AG04450 (cell line): ENCODE measurements around the gene IGSF22. TPM values are rescaled to one million over a fixed set of nuclear protein-coding genes. Genes with fewer than 3 reads are reported as not detected.
A peak's percentile ranks its signal among the peaks of the same experiment; 100 is the strongest.

Source experiments
- CTCF ChIA-PET: fragments of 300-600, 350-600 bp; formaldehyde crosslinking; extraction: SDS; loops from one replicate; lab custom pipeline; 2022; ENCODE audit warnings: antibody characterized with exemption, inconsistent platforms; lab: Charles Lee
- POLR2A ChIA-PET: fragments of 350-600 bp; formaldehyde crosslinking; extraction: SDS; loops from one replicate; lab custom pipeline; 2021; ENCODE audit warnings: antibody characterized with exemption, inconsistent platforms; lab: Yijun Ruan, JAX
- DNase-seq: peaks from one replicate; pipeline ENCODE4 v3.0.0-alpha.2; 2011; ENCODE audit warnings: low read depth, low spot score
- H3K27ac ChIP-seq: one replicate; pipeline ENCODE4 v1.5.1; 2012; ENCODE audit warnings: low read depth, low read length, control low read depth
- H3K27me3 ChIP-seq: one replicate; pipeline ENCODE4 v1.6.0; 2012; ENCODE audit warnings: low read length; ENCODE audit not compliant: control insufficient read depth, insufficient read depth
- H3K4me3 ChIP-seq: 2 replicates; pipeline ENCODE4 v1.5.1; 2011; ENCODE audit warnings: mild to moderate bottlenecking, low read depth, low read length, control low read depth
- H3K9me3 ChIP-seq: 2 replicates; pipeline ENCODE4 v1.5.1; 2012; ENCODE audit warnings: low read length; ENCODE audit not compliant: control insufficient read depth, insufficient read depth
- polyA plus RNA-seq: library from polyadenylated mRNA; depleted of rRNA; stranded (reverse); fragments of >200 nt; gene quantifications from 2 replicates; pipeline ENCODE4 v1.2.3, GENCODE V29; 2011
- TF ChIP-seq, protein P1 (sequence below): IDR thresholded peaks from 2 replicates; pipeline ENCODE4 v1.5.1; 2011; ENCODE audit warnings: low read depth, low read length, control low read depth, inconsistent platforms

Gene IGSF22
- polyA plus RNA-seq, 1 experiment: not detected

GRCh38 chr11:18761144-18761543, 35.2 kb upstream of the IGSF22 start:
- ChIA-PET CTCF (interaction anchor here (1.5 kb wide), 1 partner anchor 39 kb away, joined by 3 read pairs; no protein-coding TSS in a partner anchor), POLR2A (no interaction called here)
- DNase-seq: no peak
- Histone ChIP-seq H3K9me3 (no peaks in the 10 kb centered on the region), H3K4me3 (no peak overlapping the region), H3K27ac (no peak overlapping the region), H3K27me3 (no peaks in the 10 kb centered on the region)
- TF ChIP-seq, protein P1, sequence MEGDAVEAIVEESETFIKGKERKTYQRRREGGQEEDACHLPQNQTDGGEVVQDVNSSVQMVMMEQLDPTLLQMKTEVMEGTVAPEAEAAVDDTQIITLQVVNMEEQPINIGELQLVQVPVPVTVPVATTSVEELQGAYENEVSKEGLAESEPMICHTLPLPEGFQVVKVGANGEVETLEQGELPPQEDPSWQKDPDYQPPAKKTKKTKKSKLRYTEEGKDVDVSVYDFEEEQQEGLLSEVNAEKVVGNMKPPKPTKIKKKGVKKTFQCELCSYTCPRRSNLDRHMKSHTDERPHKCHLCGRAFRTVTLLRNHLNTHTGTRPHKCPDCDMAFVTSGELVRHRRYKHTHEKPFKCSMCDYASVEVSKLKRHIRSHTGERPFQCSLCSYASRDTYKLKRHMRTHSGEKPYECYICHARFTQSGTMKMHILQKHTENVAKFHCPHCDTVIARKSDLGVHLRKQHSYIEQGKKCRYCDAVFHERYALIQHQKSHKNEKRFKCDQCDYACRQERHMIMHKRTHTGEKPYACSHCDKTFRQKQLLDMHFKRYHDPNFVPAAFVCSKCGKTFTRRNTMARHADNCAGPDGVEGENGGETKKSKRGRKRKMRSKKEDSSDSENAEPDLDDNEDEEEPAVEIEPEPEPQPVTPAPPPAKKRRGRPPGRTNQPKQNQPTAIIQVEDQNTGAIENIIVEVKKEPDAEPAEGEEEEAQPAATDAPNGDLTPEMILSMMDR: no peak

GRCh38 chr11:18757811-18758210, 31.8 kb upstream of the IGSF22 start:
- DNase-seq: peak; percentile 11
- no peaks in the 10 kb centered on the region for H3K27me3 ChIP-seq
- TF ChIP-seq, protein P1: no peak
- H3K9me3 ChIP-seq: no peaks in the 10 kb centered on the region
- ChIA-PET CTCF (interaction anchor here (0.8 to 2.7 kb wide), 7 partner anchors 8 to 218 kb away, joined by 3 to 20 read pairs (median 6); no protein-coding TSS in a partner anchor), POLR2A (interaction anchor here (0.8 to 1.0 kb wide), 2 partner anchors 8 to 123 kb away, joined by 3 read pairs; no protein-coding TSS in a partner anchor)
- H3K4me3 ChIP-seq: no peak overlapping the region
- no peak overlapping the region for H3K27ac ChIP-seq

GRCh38 chr11:18756889-18757288, 30.9 kb upstream of the IGSF22 start:
- TF ChIP-seq, protein P1: no peak
- POLR2A ChIA-PET: no interaction called here
- H3K27me3 ChIP-seq: no peaks in the 10 kb centered on the region
- CTCF ChIA-PET: interaction anchor here (1.4 to 2.7 kb wide), 3 partner anchors 25 to 217 kb away, joined by 4 to 20 read pairs (median 14); no protein-coding TSS in a partner anchor
- no peak overlapping the region for H3K27ac ChIP-seq
- H3K4me3 ChIP-seq: no peak overlapping the region
- no peaks in the 10 kb centered on the region for H3K9me3 ChIP-seq
- DNase-seq: no peak

DNA sequence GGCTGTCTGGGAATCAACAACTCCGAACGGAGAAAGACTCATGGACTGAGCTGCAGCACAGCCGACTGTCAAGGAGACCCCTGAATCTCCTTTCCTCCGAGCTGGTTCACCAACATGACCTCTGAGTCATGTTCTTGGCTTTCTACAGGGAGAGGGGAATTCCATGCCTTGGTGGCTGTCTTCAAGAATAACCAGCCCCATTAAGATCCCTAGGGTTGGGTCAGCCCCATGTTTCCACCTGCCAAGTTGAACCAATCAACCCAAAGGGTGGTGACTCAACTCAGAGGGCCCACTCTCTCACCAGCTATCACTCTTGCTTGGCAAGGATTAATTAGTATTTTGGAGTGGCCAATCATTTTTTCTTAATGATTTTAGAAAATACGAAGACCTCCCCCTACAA, 28.3 kb upstream of the IGSF22 start:
- POLR2A ChIA-PET: no interaction called here
- CTCF ChIA-PET: interaction anchor here (0.6 to 1.4 kb wide), 2 partner anchors 11 to 41 kb away, joined by 3 to 7 read pairs; no protein-coding TSS in a partner anchor
- Histone ChIP-seq H3K27ac (no peak overlapping the region), H3K9me3 (no peaks in the 10 kb centered on the region), H3K27me3 (no peaks in the 10 kb centered on the region), H3K4me3 (no peak overlapping the region)
- DNase-seq: no peak
- TF ChIP-seq, protein P1: no peak

- TF ChIP-seq, protein P1: no peak
- Histone ChIP-seq H3K9me3 (no peaks in the 10 kb centered on the region), H3K27me3 (no peaks in the 10 kb centered on the region), H3K27ac (no peak overlapping the region), H3K4me3 (no peak overlapping the region)
- ChIA-PET POLR2A (no interaction called here), CTCF (interaction anchor here (0.6 kb wide), 1 partner anchor 128 kb away, joined by 3 read pairs; no protein-coding TSS in a partner anchor)
- DNase-seq: no peak
These were observed 26.5 kb upstream of the IGSF22 start for GRCh38 chr11:18752502-18752901.
